ENCODE measurements around the gene KDM5C. TPM values are rescaled to one million over a fixed set of nuclear protein-coding genes. Genes with fewer than 3 reads are reported as not detected.

Gene KDM5C
- polyA plus RNA-seq, 1 donor from 2014 or later: 67.8 TPM

DNA sequence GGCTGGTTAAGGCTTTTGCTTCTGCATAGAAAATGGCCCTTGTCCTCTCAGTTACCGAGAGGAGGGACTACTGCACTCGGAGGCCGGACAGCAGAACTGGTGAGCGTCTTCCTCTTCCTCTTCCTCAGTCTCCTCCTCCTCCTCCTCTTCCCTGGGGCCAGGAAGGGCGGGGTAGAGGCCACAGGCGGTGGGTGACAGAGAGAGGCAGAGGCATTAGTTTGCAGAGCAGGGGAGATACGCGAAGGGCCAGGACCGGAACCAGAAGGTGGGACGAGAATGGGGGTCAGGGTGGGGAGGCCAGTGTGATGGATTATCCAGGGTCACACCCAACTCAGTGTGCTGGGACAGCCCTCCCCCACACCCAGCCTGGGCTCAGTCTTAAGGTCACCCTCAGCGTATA is 41.9 kb upstream of the KDM5C start:
- Histone ChIP-seq H3K9ac (ENCODE audit: low read length) (no peak overlapping the region), H3K9me3 (ENCODE audit: low read length) (no peaks in the 10 kb centered on the region), H3K27ac (ENCODE audit: low read length) (no peak overlapping the region), H3F3A (ENCODE audit: insufficient read depth, low read length, poor library complexity, severe bottlenecking) (no peaks in the 10 kb centered on the region), H3K79me2 (replicated peaks; ENCODE audit: insufficient read depth, low read length) (no peaks in the 10 kb centered on the region), H3K4me3 (ENCODE audit: low read length) (no peak overlapping the region), H3K27me3 (ENCODE audit: insufficient read depth, low read depth, low read length) (no peaks in the 10 kb centered on the region), H3K9me2 (ENCODE audit: insufficient read depth, low read length) (no peaks in the 10 kb centered on the region), H4K20me1 (ENCODE audit: insufficient read depth) (no peaks in the 10 kb centered on the region), H3K36me3 (ENCODE audit: insufficient read depth, low read length) (no peaks in the 10 kb centered on the region), H2AFZ (ENCODE audit: low read depth, low read length) (no peak overlapping the region), H3K4me2 (ENCODE audit: low read length) (no peak overlapping the region)
- TF ChIP-seq SMC3 (conservative IDR thresholded peaks at IDR 0.05; ENCODE audit: poor library complexity): no peak
- no peak for TF ChIP-seq TAF1 (IDR thresholded peaks at IDR 0.05; ENCODE audit: low read depth)
- TF ChIP-seq, protein P1, sequence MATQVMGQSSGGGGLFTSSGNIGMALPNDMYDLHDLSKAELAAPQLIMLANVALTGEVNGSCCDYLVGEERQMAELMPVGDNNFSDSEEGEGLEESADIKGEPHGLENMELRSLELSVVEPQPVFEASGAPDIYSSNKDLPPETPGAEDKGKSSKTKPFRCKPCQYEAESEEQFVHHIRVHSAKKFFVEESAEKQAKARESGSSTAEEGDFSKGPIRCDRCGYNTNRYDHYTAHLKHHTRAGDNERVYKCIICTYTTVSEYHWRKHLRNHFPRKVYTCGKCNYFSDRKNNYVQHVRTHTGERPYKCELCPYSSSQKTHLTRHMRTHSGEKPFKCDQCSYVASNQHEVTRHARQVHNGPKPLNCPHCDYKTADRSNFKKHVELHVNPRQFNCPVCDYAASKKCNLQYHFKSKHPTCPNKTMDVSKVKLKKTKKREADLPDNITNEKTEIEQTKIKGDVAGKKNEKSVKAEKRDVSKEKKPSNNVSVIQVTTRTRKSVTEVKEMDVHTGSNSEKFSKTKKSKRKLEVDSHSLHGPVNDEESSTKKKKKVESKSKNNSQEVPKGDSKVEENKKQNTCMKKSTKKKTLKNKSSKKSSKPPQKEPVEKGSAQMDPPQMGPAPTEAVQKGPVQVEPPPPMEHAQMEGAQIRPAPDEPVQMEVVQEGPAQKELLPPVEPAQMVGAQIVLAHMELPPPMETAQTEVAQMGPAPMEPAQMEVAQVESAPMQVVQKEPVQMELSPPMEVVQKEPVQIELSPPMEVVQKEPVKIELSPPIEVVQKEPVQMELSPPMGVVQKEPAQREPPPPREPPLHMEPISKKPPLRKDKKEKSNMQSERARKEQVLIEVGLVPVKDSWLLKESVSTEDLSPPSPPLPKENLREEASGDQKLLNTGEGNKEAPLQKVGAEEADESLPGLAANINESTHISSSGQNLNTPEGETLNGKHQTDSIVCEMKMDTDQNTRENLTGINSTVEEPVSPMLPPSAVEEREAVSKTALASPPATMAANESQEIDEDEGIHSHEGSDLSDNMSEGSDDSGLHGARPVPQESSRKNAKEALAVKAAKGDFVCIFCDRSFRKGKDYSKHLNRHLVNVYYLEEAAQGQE (IDR thresholded peaks at IDR 0.05; ENCODE audit: borderline replicate concordance): no peak
- no peak for TF ChIP-seq POLR2AphosphoS5 (IDR thresholded peaks at IDR 0.05)
- no peak for TF ChIP-seq EP300 (conservative IDR thresholded peaks at IDR 0.05; ENCODE audit: poor library complexity, severe bottlenecking)
- no peak for TF ChIP-seq EZH2 (IDR thresholded peaks at IDR 0.05; ENCODE audit: borderline replicate concordance, insufficient read depth, low read length, poor library complexity, severe bottlenecking)
- no peak for TF ChIP-seq MXI1 (conservative IDR thresholded peaks at IDR 0.05; ENCODE audit: poor library complexity, severe bottlenecking)
- TF ChIP-seq RAD21 (conservative IDR thresholded peaks at IDR 0.05): no peak

DNA sequence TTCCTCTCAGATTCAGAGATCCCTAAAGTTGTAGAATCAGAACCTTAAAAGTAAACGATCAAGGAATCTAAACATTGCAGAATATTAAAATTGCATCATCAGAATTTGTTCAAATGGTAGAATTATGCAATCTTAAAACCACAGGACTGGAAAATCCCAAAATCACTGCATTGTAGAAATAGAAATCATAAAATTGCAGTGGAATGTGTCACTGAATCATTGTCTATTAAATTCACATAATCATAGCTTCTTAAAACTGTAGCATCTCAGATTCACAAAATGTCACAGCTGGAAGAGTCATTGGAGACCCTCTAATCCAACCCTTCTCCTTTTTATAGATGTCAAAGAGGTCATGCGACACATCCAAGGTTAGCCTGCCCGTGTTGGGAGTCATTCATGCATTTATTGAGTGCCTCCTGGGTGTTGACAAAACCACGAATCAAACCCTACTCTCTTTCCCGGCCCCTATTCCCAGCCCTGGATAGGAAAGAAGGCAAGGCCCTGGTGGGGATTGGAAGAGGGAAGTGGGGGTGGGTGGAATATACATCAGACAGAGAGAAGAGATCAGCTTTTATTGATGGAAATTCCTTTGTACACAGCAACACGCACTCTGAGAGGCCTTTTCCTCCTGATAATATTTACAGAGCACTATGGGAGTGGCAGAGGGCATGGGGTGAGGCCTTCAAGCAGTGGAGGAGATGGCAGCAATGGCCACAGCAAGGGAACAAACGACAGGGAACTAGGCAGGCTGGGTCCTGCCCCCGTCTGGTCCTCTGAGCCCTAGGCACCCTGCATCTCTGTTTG is 41.0 kb upstream of the KDM5C start:
- Histone ChIP-seq H3K36me3 (ENCODE audit: insufficient read depth, low read length) (no peaks in the 10 kb centered on the region), H3K79me2 (replicated peaks; ENCODE audit: insufficient read depth, low read length) (no peaks in the 10 kb centered on the region), H3K4me2 (ENCODE audit: low read length) (no peak overlapping the region), H3F3A (ENCODE audit: insufficient read depth, low read length, poor library complexity, severe bottlenecking) (no peaks in the 10 kb centered on the region), H3K9me3 (ENCODE audit: low read length) (no peaks in the 10 kb centered on the region), H4K20me1 (ENCODE audit: insufficient read depth) (no peaks in the 10 kb centered on the region), H3K27me3 (ENCODE audit: insufficient read depth, low read depth, low read length) (no peaks in the 10 kb centered on the region), H3K9ac (ENCODE audit: low read length) (no peak overlapping the region), H3K9me2 (ENCODE audit: insufficient read depth, low read length) (no peaks in the 10 kb centered on the region), H2AFZ (ENCODE audit: low read depth, low read length) (no peak overlapping the region), H3K4me3 (ENCODE audit: low read length) (no peak overlapping the region), H3K27ac (ENCODE audit: low read length) (no peak overlapping the region)
- TF ChIP-seq EP300 (conservative IDR thresholded peaks at IDR 0.05; ENCODE audit: poor library complexity, severe bottlenecking) (no peak), TAF1 (IDR thresholded peaks at IDR 0.05; ENCODE audit: low read depth) (no peak), POLR2AphosphoS5 (IDR thresholded peaks at IDR 0.05) (no peak), MXI1 (conservative IDR thresholded peaks at IDR 0.05; ENCODE audit: poor library complexity, severe bottlenecking) (no peak), EZH2 (IDR thresholded peaks at IDR 0.05; ENCODE audit: borderline replicate concordance, insufficient read depth, low read length, poor library complexity, severe bottlenecking) (no peak), RAD21 (conservative IDR thresholded peaks at IDR 0.05) (no peak), SMC3 (conservative IDR thresholded peaks at IDR 0.05; ENCODE audit: poor library complexity) (no peak)
- TF ChIP-seq, protein P1 (IDR thresholded peaks at IDR 0.05; ENCODE audit: borderline replicate concordance): no peak
- TF ChIP-seq, protein P2, sequence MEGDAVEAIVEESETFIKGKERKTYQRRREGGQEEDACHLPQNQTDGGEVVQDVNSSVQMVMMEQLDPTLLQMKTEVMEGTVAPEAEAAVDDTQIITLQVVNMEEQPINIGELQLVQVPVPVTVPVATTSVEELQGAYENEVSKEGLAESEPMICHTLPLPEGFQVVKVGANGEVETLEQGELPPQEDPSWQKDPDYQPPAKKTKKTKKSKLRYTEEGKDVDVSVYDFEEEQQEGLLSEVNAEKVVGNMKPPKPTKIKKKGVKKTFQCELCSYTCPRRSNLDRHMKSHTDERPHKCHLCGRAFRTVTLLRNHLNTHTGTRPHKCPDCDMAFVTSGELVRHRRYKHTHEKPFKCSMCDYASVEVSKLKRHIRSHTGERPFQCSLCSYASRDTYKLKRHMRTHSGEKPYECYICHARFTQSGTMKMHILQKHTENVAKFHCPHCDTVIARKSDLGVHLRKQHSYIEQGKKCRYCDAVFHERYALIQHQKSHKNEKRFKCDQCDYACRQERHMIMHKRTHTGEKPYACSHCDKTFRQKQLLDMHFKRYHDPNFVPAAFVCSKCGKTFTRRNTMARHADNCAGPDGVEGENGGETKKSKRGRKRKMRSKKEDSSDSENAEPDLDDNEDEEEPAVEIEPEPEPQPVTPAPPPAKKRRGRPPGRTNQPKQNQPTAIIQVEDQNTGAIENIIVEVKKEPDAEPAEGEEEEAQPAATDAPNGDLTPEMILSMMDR (IDR thresholded peaks at IDR 0.05; ENCODE audit: poor library complexity, severe bottlenecking): no peak

Measured in neural cell (in vitro differentiated cells).